ENCODE data around the gene CLCN4.

DNA sequence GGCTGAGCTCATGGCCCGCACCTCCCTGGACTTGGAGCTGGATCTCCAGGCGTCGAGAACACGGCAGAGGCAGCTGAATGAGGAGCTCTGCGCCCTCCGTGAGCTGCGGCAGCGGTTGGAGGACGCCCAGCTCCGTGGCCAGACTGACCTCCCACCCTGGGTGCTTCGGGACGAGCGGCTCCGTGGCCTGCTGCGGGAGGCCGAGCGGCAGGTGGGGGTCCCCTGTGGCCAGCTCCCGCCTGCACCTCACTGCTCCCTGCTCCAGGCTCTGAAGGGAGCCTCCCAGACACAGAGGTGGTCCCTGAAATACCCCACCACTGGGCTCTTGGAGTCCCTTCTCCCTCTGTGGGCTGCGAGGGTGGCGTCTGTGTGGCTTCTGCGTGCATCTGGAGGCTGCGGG, 18.0 kb upstream of the CLCN4 start:
- TF ChIP-seq, protein P1, sequence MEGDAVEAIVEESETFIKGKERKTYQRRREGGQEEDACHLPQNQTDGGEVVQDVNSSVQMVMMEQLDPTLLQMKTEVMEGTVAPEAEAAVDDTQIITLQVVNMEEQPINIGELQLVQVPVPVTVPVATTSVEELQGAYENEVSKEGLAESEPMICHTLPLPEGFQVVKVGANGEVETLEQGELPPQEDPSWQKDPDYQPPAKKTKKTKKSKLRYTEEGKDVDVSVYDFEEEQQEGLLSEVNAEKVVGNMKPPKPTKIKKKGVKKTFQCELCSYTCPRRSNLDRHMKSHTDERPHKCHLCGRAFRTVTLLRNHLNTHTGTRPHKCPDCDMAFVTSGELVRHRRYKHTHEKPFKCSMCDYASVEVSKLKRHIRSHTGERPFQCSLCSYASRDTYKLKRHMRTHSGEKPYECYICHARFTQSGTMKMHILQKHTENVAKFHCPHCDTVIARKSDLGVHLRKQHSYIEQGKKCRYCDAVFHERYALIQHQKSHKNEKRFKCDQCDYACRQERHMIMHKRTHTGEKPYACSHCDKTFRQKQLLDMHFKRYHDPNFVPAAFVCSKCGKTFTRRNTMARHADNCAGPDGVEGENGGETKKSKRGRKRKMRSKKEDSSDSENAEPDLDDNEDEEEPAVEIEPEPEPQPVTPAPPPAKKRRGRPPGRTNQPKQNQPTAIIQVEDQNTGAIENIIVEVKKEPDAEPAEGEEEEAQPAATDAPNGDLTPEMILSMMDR (IDR thresholded peaks at IDR 0.05) = no peak
- no peak for TF ChIP-seq POLR2A (IDR thresholded peaks at IDR 0.05)
- no peak for TF ChIP-seq POLR2AphosphoS5 (IDR thresholded peaks at IDR 0.05; ENCODE audit: insufficient read depth in 1 of 2, low read depth in 1 of 2)

Measured in vagina (tissue), 2 donors.